ENCODE measurements around the gene CEP350.
"Not testable (repeated sequence)": the region's sequence is repeated elsewhere in the genome, so short reads cannot be mapped to it uniquely, and the experiment has no call there.

Gene CEP350

GRCh38 chr1:179984942-179985341 lies 30.3 kb downstream of the CEP350 start:
- in situ Hi-C loops (cut with MboI; ENCODE audit: low sequenced_read_pairs): no loop called here

- in situ Hi-C loops (cut with MboI; ENCODE audit: low sequenced_read_pairs): no loop called here
These were observed 36.2 kb downstream of the CEP350 start for GRCh38 chr1:179990847-179991246.

DNA sequence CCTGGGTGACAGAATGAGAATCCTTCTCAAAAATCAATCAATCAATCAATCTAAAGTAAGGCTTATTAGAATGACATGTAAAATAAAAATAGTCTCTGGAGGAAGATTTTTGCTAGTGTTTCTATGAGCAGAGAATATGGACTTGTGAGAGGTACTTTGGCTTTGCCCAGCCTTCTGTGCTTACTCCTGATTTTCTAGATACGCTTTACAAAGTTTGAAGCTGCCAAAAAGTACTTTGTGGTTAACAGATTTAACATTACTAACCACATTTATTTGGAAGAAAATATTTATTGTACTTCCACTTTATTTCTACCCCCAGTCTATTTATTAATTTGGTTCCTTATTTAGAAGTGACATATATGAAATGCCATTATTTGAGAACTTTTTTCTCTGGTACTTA lies 41.0 kb downstream of the CEP350 start:
- in situ Hi-C loops (cut with MboI; ENCODE audit: low sequenced_read_pairs): no loop called here

- in situ Hi-C loops (cut with MboI; ENCODE audit: low sequenced_read_pairs): no loop called here
These were observed 41.5 kb downstream of the CEP350 start for GRCh38 chr1:179996099-179996498.

GRCh38 chr1:180000575-180000974 lies 46.0 kb downstream of the CEP350 start:
- in situ Hi-C loops (cut with MboI; ENCODE audit: low sequenced_read_pairs): no loop called here

DNA sequence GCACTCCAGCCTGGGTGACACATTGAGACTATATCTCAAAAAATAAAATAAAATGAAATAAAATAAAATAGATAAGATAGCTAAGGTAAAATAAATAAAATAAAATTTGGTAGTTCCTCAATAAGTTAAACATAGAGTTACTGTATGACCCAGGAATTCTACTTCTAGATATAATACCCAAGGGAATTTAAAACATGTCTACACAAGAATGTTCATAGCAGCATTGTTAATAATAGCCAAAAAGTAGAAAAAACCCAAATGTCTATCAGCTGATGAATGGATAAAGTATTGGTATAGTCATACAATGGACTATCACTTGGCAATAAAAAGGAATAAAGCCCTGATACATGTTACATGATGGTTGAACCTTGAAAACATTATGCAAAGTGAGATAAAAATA lies 47.8 kb downstream of the CEP350 start:
- in situ Hi-C loops (cut with MboI; ENCODE audit: low sequenced_read_pairs): no loop called here

DNA sequence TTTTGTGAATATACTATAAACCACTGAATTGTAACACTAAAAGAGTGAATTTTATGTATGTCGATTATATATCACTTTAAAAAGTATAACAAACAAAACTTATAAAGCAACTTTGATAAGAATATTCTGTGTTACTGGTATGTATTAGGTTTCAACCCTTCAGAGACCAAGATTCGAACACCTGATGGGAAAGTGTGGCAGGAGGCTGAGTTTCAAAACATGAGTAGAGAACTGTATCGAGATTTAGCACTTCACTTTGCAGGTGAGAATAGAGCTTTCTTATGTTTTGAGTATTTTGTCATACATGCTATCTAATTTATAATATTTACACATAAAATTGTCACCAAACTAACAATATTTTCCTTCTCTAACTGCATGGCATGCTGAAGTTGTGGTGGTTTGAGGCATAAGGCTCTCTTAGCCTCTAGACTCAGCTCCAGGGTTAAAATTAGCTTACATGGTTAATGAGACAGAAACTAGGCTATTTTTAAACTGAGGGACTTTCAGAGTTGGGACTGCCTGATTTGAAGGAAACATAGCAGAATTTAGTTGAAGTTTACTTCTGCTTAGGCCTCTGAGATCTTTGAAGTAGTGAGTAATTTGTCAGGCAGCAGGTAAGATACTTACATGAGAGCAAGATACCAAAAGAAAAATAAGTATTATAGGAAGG lies 48.6 kb downstream of the CEP350 start:
- in situ Hi-C loops (cut with MboI; ENCODE audit: low sequenced_read_pairs): no loop called here

DNA sequence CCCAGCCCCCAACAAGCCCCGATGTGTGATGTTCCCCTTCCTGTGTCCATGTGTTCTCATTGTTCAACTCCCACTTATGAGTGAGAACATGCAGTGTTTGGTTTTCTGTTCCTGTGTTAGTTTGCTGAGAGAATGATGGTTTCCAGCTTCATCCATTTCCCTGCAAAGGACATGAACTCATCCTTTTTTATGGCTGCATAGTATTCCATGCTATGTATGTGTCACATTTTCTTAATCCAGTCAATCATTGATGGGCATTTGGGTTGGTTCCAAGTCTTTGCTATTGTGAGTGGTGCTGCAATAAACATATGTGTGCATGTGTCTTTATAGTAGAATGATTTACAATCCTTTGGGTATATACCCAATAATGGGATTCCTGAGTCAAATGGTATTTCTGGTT lies 52.2 kb downstream of the CEP350 start:
- in situ Hi-C loops (cut with MboI; ENCODE audit: low sequenced_read_pairs): not testable (repeated sequence)

GRCh38 chr1:180020017-180020416 lies 65.4 kb downstream of the CEP350 start:
- in situ Hi-C loops (cut with MboI; ENCODE audit: low sequenced_read_pairs): no loop called here

DNA sequence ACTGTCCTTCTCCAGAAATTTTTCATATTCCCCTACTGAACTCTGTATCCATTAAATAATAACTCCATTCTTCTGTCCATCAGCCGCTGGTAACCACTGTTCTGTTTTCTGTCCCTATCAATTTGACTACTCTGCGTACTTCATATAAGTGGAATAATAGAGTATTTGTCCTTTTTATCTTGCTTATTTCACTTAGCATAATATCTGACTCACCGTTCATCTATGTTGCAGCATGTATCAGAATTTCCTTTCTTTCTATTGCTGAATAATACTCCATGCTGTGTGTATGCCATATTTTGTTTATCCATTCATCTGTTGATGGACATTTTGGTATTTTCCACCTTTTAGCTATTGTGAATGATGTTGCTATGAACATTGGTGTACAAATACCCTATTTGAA lies 71.9 kb downstream of the CEP350 start:
- in situ Hi-C loops (cut with MboI; ENCODE audit: low sequenced_read_pairs): no loop called here

DNA sequence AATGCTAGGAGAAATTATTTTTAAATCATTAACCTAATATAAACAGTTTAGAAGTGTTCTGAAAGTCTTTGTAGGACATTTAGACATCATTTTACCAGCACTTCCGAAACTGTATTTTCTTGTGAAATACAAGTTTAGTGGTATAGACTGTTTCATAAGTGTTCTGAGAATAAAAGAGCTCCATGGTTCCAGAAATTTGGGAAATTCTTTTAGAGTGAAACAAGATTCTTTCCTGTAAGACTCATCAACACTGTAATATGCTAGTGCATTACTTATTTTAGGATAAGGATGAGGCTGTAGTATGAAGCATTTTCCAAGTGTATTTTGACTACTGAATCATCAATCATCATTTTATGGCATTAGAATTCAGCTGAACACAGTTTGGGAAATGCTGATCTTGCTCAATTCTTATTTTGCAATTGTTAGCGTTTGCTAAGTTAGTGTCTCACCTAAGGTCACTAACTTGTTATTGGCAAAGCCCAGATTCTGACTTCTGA lies 73.4 kb downstream of the CEP350 start:
- in situ Hi-C loops (cut with MboI; ENCODE audit: low sequenced_read_pairs): no loop called here

DNA sequence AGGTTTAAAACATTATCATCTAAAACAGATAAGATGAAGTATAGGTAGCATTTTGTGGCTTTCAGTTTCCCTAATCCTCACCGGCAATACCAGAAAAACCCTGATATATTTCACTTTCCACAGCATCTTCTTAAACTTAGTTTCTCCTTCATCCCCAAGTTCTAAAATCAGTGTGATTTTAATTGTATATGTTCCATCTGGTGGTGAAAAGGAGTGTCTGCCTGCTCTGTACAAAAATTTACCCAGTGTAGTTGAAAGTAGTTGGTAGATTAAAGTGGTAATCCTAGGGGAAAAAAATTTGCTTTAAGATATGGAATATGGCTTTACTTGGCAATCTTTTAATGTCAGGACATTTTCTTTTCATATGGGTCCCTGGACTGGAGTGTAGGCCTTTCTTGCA lies 74.3 kb downstream of the CEP350 start:
- in situ Hi-C loops (cut with MboI; ENCODE audit: low sequenced_read_pairs): no loop called here

GRCh38 chr1:180029524-180030135 lies 75.0 kb downstream of the CEP350 start:
- in situ Hi-C loops (cut with MboI; ENCODE audit: low sequenced_read_pairs): no loop called here

DNA sequence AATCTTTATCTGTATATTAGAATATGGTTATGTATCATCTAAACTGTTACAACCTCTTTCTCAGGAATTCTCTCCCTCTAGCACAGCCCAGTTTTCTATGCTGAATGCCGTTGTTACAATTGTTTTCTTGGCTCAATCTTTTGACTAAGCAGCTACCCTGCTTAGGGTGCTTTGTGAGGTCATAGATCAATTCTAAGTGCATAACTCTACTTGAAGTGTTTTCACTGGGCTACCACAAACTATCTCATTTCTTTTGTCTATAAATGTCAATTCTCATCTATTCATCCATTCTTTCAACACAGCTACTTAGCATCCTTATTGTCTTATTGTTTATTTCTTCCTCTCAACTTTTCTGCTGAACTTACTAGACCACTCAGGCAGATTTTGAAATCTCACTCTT lies 77.1 kb downstream of the CEP350 start:
- in situ Hi-C loops (cut with MboI; ENCODE audit: low sequenced_read_pairs): no loop called here

GRCh38 chr1:180033390-180033789 lies 78.8 kb downstream of the CEP350 start:
- in situ Hi-C loops (cut with MboI; ENCODE audit: low sequenced_read_pairs): no loop called here

GRCh38 chr1:180040034-180040433 lies 85.4 kb downstream of the CEP350 start:
- in situ Hi-C loops (cut with MboI; ENCODE audit: low sequenced_read_pairs): no loop called here

- in situ Hi-C loops (cut with MboI; ENCODE audit: low sequenced_read_pairs): no loop called here
These were observed 87.0 kb downstream of the CEP350 start for GRCh38 chr1:180041582-180041981.

DNA sequence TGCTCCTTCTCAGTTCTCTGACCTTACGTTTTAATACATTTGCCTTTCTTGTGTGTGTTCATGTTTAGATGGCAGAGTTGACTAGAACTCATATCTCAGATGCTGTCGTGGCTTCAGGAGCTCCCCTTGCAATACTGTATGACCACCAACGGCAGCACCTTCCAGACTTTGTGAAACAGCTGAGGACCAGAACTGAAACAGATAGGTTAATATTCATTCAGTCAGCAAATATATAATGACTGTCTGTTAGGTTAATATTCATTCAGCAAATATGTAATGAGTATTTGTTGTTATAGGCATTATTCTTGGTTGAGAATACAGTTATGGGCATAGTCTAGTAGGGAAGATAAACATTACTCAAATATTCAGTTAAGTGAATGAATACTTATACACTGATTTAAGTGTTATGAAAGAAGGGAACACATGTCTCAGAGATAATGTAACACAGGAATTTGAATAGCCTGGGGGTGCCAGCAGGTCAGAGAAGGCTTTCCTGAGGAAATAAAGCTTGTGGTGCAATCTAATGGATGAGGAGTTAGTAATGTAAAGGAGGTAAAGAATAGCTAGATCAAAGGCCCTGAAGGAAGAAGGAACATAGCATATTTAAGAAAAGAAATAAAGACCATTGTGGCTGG lies 88.5 kb downstream of the CEP350 start:
- in situ Hi-C loops (cut with MboI; ENCODE audit: low sequenced_read_pairs): no loop called here

DNA sequence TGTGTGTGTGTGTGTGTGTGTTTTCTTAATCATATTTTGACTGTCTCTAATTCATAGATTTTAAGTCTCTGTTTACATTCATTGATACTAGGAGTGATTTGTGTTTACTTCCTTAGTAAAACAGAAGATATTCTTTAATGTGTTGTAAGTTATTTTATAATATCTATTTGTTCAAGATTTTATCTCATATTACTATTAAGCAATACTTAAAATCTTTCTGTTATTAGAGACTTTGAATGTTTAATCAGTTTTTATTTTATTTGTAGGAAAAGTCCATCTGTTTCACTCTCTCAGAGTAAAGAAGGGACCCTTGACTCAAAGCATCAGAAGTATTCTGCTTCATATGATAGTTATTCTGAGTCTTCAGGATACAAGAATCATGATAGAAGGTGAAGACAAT lies 89.2 kb downstream of the CEP350 start:
- in situ Hi-C loops (cut with MboI; ENCODE audit: low sequenced_read_pairs): no loop called here

DNA sequence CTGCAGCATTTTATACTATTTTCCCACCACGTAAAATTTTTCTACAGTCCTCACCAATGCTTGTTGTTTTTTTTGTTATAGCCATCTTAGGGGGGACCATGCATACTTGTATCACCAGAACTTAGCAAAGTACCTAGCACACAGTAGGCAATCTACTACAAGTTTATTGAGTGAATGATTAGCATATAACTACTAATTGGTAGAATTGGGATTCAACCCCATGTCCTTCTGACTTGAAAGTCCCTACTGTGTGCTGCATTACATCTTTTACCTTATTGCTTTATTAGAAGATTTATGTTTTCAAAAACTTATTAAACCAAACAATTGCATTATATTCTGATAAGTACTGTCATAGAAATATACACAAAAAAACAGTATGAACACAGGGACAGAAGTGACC lies 92.1 kb downstream of the CEP350 start:
- in situ Hi-C loops (cut with MboI; ENCODE audit: low sequenced_read_pairs): no loop called here

- in situ Hi-C loops (cut with MboI; ENCODE audit: low sequenced_read_pairs): no loop called here
These were observed 99.3 kb downstream of the CEP350 start for GRCh38 chr1:180053594-180054567.

All from hTERT RPE-1 (cell line).